Activated T-helper 2 cell treated with anti-CD3 and anti-CD28 coated beads, Interferon-gamma antibody, Interleukin-2, Interleukin-4, amounts not matched to agents 10 μg/mL and 5 μg/mL and 100 μg/mL, durations not matched to agents 14 hours and 24 hours and 36 hours (primary cell): ENCODE data around the gene TMPRSS4. TPM values are rescaled to one million over a fixed set of nuclear protein-coding genes. Genes with fewer than 3 reads are reported as not detected.

Experiments used
- DNase-seq: peaks from one replicate; pipeline ENCODE4 v3.0.0; 2021; ENCODE audit warnings: low spot score
- H3K27ac Mint-ChIP-seq: one replicate; pipeline ENCODE4 v1.8.0; 2021; ENCODE audit warnings: mixed read lengths
- H3K27me3 Mint-ChIP-seq: one replicate; pipeline ENCODE4 v1.8.0; 2021; ENCODE audit warnings: low read depth, mixed read lengths
- H3K36me3 Mint-ChIP-seq: one replicate; pipeline ENCODE4 v1.8.0; 2021; ENCODE audit warnings: low read depth, mixed read lengths
- H3K4me1 Mint-ChIP-seq: one replicate; pipeline ENCODE4 v1.8.0; 2021; ENCODE audit warnings: low read depth, mixed read lengths
- H3K4me3 Mint-ChIP-seq: one replicate; pipeline ENCODE4 v1.8.0; 2021; ENCODE audit warnings: low read depth, mild to moderate bottlenecking, moderate library complexity, mixed read lengths
- H3K9me3 Mint-ChIP-seq: one replicate; pipeline ENCODE4 v1.8.0; 2021; ENCODE audit warnings: mixed read lengths
- intact Hi-C: fragments of 100-400 bp; cut with micrococcal nuclease; formaldehyde crosslinking; loops from one replicate; pipeline ENCODE4 v1.15.1; 2023
- total RNA-seq: library from RNA; stranded (reverse); gene quantifications from 2 replicates; pipeline ENCODE4 v1.2.3, GENCODE V29; 2022

Gene TMPRSS4
- total RNA-seq, 1 donor from 2014 or later = not detected

DNA sequence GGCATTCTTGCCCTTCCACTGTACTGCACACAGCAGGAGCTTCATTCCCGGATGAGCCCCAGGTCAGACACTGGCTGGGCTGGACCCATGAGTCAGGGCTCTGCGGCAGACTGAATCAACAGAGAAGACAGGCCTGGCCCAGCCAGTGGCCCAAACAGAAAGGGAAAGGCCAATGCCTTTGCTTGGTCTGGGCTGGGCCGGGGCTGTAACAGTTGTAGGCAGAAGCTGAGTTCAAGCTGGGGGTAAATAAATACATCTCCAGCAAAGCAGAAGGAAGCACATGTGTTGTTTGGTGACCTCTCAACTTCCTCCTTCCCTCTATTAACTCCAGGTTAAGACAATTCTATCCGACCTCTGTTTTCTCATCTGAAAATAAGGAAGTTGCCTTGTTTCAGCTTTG lies 11.7 kb downstream of the TMPRSS4 start:
- peaks cover 4% of the 10 kb centered on the region for H3K27me3 Mint-ChIP-seq
- H3K36me3 Mint-ChIP-seq = no peaks in the 10 kb centered on the region
- no peak overlapping the region for H3K4me3 Mint-ChIP-seq
- intact Hi-C loops = no loop called here
- H3K9me3 Mint-ChIP-seq = peaks cover 27% of the 10 kb centered on the region
- no peaks in the 10 kb centered on the region for H3K4me1 Mint-ChIP-seq
- no peak overlapping the region for H3K27ac Mint-ChIP-seq
- no peak for DNase-seq

DNA sequence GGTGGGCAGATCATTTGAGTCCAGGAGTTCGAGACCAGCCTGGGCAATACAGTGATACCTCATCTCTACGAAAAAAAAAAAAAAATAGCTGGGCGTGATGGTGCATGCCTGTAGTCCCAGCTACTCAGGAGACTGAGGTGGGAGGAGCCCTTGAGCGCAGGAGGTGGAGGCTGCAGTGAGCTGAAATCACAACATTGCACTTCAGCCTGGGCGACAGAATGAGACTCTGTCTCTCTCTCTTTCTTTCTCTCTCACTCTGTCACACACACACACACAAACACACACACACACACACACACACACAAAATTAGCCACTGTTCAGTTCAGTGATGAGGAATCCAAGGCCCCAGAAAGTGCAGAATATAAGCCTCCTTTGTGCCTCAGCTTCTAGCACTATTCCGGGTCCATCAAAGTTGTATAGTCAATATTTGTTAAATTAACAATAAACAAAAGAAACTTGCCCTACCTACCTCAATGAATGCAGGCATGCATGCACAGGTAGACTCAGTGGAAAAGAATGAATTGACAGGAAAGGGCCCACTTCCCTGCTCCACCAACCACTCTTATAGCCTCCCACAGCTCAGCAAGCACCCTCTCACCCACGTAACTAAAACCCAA lies 13.8 kb downstream of the TMPRSS4 start:
- Mint-ChIP-seq H3K27me3 (peaks cover 4% of the 10 kb centered on the region), H3K4me1 (no peaks in the 10 kb centered on the region), H3K27ac (no peak overlapping the region), H3K4me3 (no peak overlapping the region), H3K36me3 (no peaks in the 10 kb centered on the region), H3K9me3 (peaks cover 27% of the 10 kb centered on the region)
- DNase-seq = no peak
- intact Hi-C loops = no loop called here

DNA sequence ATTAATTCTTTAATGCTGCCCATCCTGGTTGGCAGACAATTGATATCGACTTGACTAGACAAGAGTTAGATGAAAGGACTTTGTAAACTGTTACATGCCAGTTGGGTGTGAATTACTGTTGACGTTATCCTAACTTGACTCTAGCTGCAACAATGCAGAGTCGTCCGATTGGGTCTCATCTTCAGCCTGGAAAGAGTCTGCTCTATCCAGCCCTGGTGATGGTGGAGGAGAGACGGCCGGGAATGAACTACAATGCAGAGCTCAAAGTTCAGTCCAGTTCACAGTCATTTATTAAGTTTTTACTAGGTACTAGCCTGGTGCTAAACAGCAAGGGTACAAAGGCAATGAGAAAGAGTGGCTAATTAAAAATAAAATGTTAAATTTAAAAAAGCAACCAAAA lies 14.8 kb downstream of the TMPRSS4 start:
- no peaks in the 10 kb centered on the region for H3K4me1 Mint-ChIP-seq
- no peaks in the 10 kb centered on the region for H3K36me3 Mint-ChIP-seq
- no peak overlapping the region for H3K4me3 Mint-ChIP-seq
- no peak for DNase-seq
- H3K9me3 Mint-ChIP-seq = peaks cover 20% of the 10 kb centered on the region
- peaks cover 7% of the 10 kb centered on the region for H3K27me3 Mint-ChIP-seq
- intact Hi-C loops = no loop called here
- H3K27ac Mint-ChIP-seq = no peak overlapping the region

DNA sequence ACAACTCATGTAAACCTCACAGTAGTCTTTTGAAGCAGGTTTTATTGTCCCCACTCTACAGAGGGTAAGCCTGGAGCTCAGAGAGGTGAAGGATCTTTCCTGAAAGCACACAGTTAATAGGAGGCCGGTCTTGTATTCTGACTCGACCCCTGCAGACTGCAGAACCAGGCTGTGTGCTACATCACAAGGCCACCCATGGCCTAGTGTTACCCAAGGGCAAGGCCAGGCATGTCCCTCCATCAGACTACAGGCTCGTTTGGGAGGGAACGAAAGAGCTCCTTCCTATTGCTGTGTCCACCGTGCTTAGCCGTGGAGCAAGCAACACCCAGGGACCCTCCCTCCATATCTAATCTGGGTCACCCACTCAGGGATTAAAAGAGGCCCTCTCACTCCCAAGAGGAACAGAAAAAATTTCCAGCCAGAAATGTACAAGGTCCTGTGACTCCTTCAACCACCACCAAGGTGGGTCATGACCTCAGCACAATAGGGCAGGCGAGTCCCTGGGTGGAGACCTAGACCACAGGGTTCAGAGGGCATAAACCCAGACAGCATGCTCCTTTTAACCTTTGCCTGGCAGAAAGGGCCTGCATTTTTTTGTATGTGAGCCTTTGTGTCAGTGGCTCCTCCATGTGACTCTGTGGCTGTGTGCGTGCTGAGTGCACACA lies 16.2 kb downstream of the TMPRSS4 start:
- no peaks in the 10 kb centered on the region for H3K36me3 Mint-ChIP-seq
- no peak overlapping the region for H3K27ac Mint-ChIP-seq
- intact Hi-C loops = no loop called here

DNA sequence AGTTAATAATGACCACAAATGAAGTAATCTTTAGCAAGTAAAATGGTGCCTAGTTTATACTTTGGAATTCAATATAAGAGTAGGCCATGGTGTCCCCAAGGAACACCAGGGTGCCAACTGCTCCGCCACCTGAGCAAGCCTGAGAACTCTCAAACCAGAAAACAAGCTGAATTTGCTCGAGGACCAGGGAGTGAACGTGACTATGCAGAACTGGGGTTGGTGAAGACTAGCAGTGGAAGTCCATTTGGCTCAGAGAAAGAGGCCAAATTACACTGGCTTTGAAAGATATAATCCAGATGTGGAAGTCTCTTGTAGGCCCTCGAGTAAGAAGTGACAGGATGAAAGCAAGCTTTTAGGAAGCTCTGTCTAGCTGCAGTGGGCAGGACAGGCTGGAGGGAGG lies 18.6 kb downstream of the TMPRSS4 start:
- Mint-ChIP-seq H3K4me1 (no peaks in the 10 kb centered on the region), H3K4me3 (no peak overlapping the region), H3K9me3 (no peaks in the 10 kb centered on the region), H3K36me3 (no peaks in the 10 kb centered on the region), H3K27me3 (peaks cover 8% of the 10 kb centered on the region), H3K27ac (no peak overlapping the region)
- intact Hi-C loops = no loop called here
- DNase-seq = no peak

More for the DNA sequence above, 16.2 kb downstream of the TMPRSS4 start:
- DNase-seq = no peak
- H3K4me3 Mint-ChIP-seq = no peak overlapping the region
- no peaks in the 10 kb centered on the region for H3K4me1 Mint-ChIP-seq
- H3K27me3 Mint-ChIP-seq = peaks cover 11% of the 10 kb centered on the region
- H3K9me3 Mint-ChIP-seq = peaks cover 6% of the 10 kb centered on the region

DNA sequence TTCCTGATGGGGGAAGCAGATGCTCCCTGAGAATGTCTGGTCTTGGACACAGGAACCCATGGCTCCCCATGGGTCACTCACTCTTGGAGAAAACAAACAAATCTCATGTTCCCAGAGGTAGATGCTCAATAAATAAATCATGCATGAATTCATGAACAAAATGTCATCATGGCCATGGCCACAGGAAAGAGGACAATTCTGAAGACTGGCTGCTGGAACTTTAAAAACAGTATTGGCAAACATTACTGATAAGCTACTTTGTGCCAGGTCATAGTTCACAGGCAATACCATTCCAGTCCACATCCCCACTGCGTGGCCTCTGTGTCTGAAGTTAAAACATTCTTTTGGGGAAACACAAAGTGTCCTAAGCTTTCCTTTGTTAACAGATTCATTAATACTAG lies 19.1 kb downstream of the TMPRSS4 start:
- Mint-ChIP-seq H3K27ac (no peak overlapping the region), H3K9me3 (no peaks in the 10 kb centered on the region), H3K27me3 (peaks cover 9% of the 10 kb centered on the region), H3K4me3 (no peak overlapping the region), H3K36me3 (no peaks in the 10 kb centered on the region), H3K4me1 (no peaks in the 10 kb centered on the region)
- no peak for DNase-seq
- intact Hi-C loops = no loop called here

DNA sequence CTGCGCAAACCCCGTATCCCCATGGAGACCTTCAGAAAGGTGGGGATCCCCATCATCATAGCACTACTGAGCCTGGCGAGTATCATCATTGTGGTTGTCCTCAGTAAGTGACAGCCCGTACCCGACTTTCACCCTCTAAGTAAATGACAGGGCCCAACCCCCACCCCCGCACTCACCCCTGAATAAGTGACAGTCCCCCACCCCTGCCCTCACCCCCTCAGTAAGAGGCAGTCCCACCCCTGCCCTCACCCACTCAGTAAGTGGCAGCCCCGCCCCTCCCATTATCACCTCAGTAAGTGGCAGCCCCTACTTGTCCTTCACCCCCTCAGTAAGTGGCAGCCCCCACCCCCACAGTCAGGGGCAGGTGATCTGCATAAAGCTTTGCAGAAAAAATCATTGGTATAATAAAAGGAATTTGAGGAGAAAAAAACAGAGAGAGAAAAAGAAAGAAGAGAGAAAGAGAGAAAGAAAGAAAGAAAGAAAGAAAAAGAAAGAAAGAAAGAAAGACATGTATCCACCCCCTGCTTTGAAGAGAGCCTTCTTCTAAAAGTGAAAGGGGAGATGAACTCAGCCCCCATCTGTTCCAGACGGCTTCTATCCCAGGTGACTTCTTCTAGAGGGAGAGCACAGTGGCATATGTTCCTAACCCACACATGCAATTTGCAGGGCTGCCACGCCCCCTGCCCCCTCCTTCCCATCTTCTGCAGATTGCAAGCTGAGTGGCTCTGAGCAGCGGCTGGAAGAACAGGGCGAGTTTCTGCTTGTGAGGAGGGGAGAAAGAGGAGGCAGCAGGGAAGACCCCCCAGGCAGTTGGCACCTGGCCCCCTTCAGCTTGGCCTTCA lies 22.3 kb downstream of the TMPRSS4 start:
- Mint-ChIP-seq H3K4me3 (no peak overlapping the region), H3K27ac (no peak overlapping the region)
- no peak for DNase-seq

DNA sequence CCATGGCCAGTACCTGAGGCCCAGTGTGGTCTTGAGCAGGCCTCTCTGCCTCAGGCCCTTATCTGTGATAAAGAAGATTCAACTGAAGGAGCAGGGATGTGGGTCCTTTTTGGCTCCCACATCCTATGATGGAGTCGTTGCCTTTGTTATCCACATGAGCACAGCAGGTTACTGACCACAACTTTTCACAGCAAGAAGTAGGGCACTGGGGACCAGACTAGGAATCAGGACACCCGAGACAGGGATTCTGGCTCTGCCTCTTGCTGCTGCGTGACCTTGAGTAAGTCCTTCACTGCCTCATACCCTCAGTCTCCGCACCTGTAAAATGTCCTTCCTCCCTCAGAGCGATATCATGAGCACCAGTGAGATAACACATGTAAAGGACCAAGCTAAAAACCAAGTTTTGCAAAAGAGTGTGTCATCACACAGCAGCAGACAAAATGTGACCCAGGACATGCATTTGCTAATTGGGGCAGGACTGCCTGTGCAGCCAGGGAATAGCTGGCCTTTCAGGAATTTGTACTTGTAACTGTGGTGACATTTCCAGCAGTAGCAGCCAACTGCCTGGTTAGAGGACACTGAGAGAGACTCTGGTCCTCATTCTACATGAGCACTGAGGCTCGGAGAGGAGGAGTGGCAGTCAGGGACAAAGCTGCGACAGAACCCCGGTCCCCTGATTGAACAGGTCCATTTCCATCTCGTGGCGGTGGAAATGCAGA lies 23.1 kb downstream of the TMPRSS4 start:
- Mint-ChIP-seq H3K36me3 (no peaks in the 10 kb centered on the region), H3K4me3 (no peak overlapping the region), H3K4me1 (no peaks in the 10 kb centered on the region), H3K27me3 (peaks cover 10% of the 10 kb centered on the region), H3K27ac (no peak overlapping the region), H3K9me3 (no peaks in the 10 kb centered on the region)
- intact Hi-C loops = no loop called here
- DNase-seq = no peak

More for the DNA sequence above, 22.3 kb downstream of the TMPRSS4 start:
- Mint-ChIP-seq H3K36me3 (no peaks in the 10 kb centered on the region), H3K27me3 (peaks cover 10% of the 10 kb centered on the region), H3K9me3 (no peaks in the 10 kb centered on the region), H3K4me1 (no peaks in the 10 kb centered on the region)
- intact Hi-C loops = no loop called here

DNA sequence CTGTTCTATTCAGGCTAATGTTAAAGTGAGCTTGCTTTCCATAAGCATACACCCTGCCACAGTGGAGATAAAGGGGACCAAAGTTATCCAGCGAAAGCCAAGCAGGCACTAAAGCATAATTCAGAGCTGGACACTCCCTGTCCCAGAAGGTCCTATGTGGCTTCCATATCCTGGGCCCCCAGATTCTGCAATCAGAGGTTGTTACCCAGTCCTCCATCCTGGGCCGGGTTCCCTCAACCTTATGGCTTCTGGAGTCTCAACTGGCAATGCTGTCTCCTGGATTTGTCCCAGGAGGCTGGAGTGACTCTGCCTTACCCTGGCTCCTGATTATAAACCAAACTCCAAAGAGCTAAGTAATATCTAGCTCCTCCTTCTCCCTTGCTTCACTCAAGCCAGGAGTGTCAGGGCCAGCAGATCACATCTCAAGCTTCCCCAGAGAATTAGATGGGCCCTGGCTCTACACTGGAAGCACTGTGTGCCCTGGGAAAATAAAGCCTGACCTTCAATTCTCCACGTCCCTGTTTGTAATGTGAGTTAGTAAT lies 23.9 kb downstream of the TMPRSS4 start:
- Mint-ChIP-seq H3K27ac (no peak overlapping the region), H3K36me3 (no peaks in the 10 kb centered on the region), H3K4me1 (no peaks in the 10 kb centered on the region), H3K9me3 (no peaks in the 10 kb centered on the region), H3K4me3 (no peak overlapping the region), H3K27me3 (peaks cover 14% of the 10 kb centered on the region)
- intact Hi-C loops = no loop called here
- DNase-seq = no peak

DNA sequence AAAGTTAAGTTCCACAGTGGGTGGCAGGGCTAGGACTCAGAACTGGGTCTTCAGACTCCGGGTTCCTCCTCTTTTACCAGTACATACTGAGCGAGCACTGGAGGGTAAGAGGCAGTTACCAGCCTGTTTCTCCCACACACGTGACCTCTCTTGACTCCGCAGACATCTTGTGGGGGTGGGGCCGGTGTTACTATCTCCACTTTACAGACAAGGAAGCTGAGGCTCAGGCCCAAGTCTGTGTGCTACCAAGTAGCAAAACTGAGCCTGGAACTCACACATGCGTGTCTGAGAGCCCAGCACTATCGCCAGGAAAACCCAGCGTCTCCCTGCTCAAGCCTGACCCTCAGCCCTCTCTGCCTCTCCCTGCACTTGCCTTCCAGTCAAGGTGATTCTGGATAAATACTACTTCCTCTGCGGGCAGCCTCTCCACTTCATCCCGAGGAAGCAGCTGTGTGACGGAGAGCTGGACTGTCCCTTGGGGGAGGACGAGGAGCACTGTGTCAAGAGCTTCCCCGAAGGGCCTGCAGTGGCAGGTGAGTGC lies 25.9 kb downstream of the TMPRSS4 start:
- H3K4me1 Mint-ChIP-seq = no peaks in the 10 kb centered on the region
- no peak overlapping the region for H3K4me3 Mint-ChIP-seq
- intact Hi-C loops = no loop called here
- H3K36me3 Mint-ChIP-seq = no peaks in the 10 kb centered on the region
- peaks cover 12% of the 10 kb centered on the region for H3K27me3 Mint-ChIP-seq
- H3K9me3 Mint-ChIP-seq = no peaks in the 10 kb centered on the region
- H3K27ac Mint-ChIP-seq = no peak overlapping the region
- no peak for DNase-seq

DNA sequence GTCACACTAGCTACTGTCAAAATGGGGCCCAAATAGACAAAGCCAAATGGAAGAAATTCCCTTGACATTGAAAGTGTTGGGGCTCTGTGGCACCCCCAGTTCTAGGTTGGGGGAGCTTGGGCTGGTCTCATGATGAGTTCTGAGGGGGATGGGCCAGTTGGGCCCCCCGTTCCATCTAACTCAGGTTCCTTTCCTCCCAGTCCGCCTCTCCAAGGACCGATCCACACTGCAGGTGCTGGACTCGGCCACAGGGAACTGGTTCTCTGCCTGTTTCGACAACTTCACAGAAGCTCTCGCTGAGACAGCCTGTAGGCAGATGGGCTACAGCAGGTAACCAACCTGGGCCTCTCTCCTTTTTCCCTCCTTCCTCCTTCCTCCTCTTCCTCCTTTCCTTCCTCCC lies 27.6 kb downstream of the TMPRSS4 start:
- Mint-ChIP-seq H3K9me3 (no peaks in the 10 kb centered on the region), H3K27ac (no peak overlapping the region), H3K27me3 (peaks cover 15% of the 10 kb centered on the region), H3K4me1 (no peaks in the 10 kb centered on the region), H3K4me3 (no peak overlapping the region), H3K36me3 (no peaks in the 10 kb centered on the region)
- intact Hi-C loops = no loop called here
- DNase-seq = no peak

DNA sequence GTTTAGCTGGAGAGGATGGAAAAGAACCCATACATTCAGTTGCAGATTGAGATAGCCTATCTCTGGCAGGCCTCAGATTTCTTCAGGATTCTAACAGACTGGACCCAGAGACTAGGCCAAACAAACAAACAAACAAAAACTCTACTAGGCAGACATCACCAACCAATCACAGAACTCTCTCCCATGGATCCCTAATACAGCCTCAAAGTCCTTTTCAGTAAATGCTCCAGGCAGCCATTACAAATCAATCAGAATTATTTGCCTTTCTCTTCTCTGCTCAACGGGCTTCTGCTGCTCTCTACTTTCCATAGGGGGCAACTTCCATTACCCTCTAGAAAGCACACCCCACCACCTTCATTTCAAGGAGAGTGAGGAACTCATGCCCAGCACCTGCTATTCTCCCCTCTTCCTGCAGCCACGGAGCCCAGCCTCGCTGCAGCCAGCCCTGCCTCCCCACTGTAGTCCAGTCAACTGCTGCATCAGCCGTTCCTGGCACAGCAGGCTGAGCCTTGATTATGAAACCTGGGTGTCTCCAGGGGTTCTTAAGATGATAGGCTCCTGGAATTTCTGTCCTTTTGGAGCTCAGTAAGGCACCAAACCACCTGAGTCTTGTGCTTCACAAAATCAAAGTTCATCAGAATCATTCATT lies 28.9 kb downstream of the TMPRSS4 start:
- intact Hi-C loops = no loop called here
- no peak for DNase-seq
- Mint-ChIP-seq H3K4me1 (no peaks in the 10 kb centered on the region), H3K4me3 (no peak overlapping the region), H3K9me3 (no peaks in the 10 kb centered on the region), H3K36me3 (no peaks in the 10 kb centered on the region), H3K27me3 (peaks cover 19% of the 10 kb centered on the region), H3K27ac (no peak overlapping the region)
